SK-N-DZ (cell line): ENCODE results near the gene TBL1XR1.
A peak's percentile ranks its signal among the peaks of the same experiment; 100 is the strongest.

Source experiments
- DNase-seq: peaks from one replicate; pipeline ENCODE4 v3.0.0-alpha.2; 2015; ENCODE audit warnings: low spot score

Gene TBL1XR1

GRCh38 chr3:177066068-177066467 lies 131.2 kb downstream of the TBL1XR1 start:
- no peak for DNase-seq

- DNase-seq = no peak
These were observed 131.8 kb downstream of the TBL1XR1 start for GRCh38 chr3:177065285-177066033.

- DNase-seq = no peak
These were observed 135.1 kb downstream of the TBL1XR1 start for GRCh38 chr3:177062052-177062732.

GRCh38 chr3:177061369-177061768 lies 135.9 kb downstream of the TBL1XR1 start:
- DNase-seq = no peak

- no peak for DNase-seq
These were observed 136.8 kb downstream of the TBL1XR1 start for GRCh38 chr3:177060492-177060891.

- no peak for DNase-seq
These were observed 138.6 kb downstream of the TBL1XR1 start for GRCh38 chr3:177058648-177059047.

GRCh38 chr3:177057768-177058167 lies 139.5 kb downstream of the TBL1XR1 start:
- no peak for DNase-seq

GRCh38 chr3:177056927-177057326 lies 140.4 kb downstream of the TBL1XR1 start:
- no peak for DNase-seq

GRCh38 chr3:177055605-177056571 lies 141.4 kb downstream of the TBL1XR1 start:
- DNase-seq = no peak

GRCh38 chr3:177053107-177053506 lies 144.2 kb downstream of the TBL1XR1 start:
- DNase-seq = no peak

- DNase-seq = peak; percentile 62
These were observed 145.9 kb downstream of the TBL1XR1 start for GRCh38 chr3:177051411-177051810.

- peak; percentile 48 for DNase-seq
These were observed 146.6 kb downstream of the TBL1XR1 start for GRCh38 chr3:177050501-177051237.

GRCh38 chr3:177045767-177046166 lies 151.5 kb downstream of the TBL1XR1 start:
- DNase-seq = no peak

GRCh38 chr3:177045222-177045621 lies 152.1 kb downstream of the TBL1XR1 start:
- no peak for DNase-seq

GRCh38 chr3:177041730-177042551 lies 155.3 kb downstream of the TBL1XR1 start:
- DNase-seq = no peak

- no peak for DNase-seq
These were observed 156.1 kb downstream of the TBL1XR1 start for GRCh38 chr3:177041021-177041729.

GRCh38 chr3:177039490-177040274 lies 157.6 kb downstream of the TBL1XR1 start:
- DNase-seq = no peak

GRCh38 chr3:177037241-177037640 lies 160.0 kb downstream of the TBL1XR1 start:
- no peak for DNase-seq

GRCh38 chr3:177035676-177036075 lies 161.6 kb downstream of the TBL1XR1 start:
- DNase-seq = no peak
